GM13976 (cell line): Measurements from ENCODE around the gene OR7G3.

Experiments
- DNase-seq: peaks from one replicate; pipeline ENCODE4 v3.0.0; 2012; ENCODE audit warnings: low spot score
- CTCF ChIP-seq: IDR thresholded peaks from 2 replicates; pipeline ENCODE4 v1.5.1; 2012; ENCODE audit warnings: borderline replicate concordance, mild to moderate bottlenecking; ENCODE audit not compliant: insufficient read depth; ENCODE audit errors: extremely low read depth, missing control alignments, control extremely low read depth
- in situ Hi-C: fragments of 300-500 bp; cut with MboI; formaldehyde crosslinking; loops from one replicate; pipeline ENCODE4 v1.12.0; 2022; ENCODE audit warnings: low sequenced_read_pairs, mixed read lengths, inconsistent platforms; ENCODE audit not compliant: unreplicated experiment

The OR7G3 gene

GRCh38 chr19:9126900-9127405 is at the start of gene OR7G3:
TSS of gene OR7G3 (minus strand) at chr19:9126950. CDS start at chr19:9126950, 0 bp downstream.
- in situ Hi-C loops = no loop called here
- TF ChIP-seq CTCF = no peak

GRCh38 chr19:9175326-9175725 is 48.6 kb upstream of the OR7G3 start:
- DNase-seq = no peak
- TF ChIP-seq CTCF = no peak
- in situ Hi-C loops = no loop called here

More at GRCh38 chr19:9126900-9127405, at the start of gene OR7G3:
- DNase-seq = no peak

- no peak for DNase-seq
- in situ Hi-C loops = no loop called here
- TF ChIP-seq CTCF = no peak
Measured at GRCh38 chr19:9171393-9171991, 44.7 kb upstream of the OR7G3 start.

GRCh38 chr19:9166846-9167245 is 40.1 kb upstream of the OR7G3 start:
- no peak for DNase-seq
- in situ Hi-C loops = no loop called here
- no peak for TF ChIP-seq CTCF

- in situ Hi-C loops = no loop called here
- TF ChIP-seq CTCF = no peak
- no peak for DNase-seq
Measured at GRCh38 chr19:9165261-9165660, 38.5 kb upstream of the OR7G3 start.

- DNase-seq = no peak
- TF ChIP-seq CTCF = no peak
- in situ Hi-C loops = no loop called here
Measured at GRCh38 chr19:9161427-9161826, 34.7 kb upstream of the OR7G3 start.
